ENCODE data around the gene CHST15. TPM values are rescaled to one million over a fixed set of nuclear protein-coding genes. Genes with fewer than 3 reads are reported as not detected.

The CHST15 gene
- total RNA-seq, 6 experiments from 2014 or later: 0.88 to 8.7 (median 1.1) TPM

DNA sequence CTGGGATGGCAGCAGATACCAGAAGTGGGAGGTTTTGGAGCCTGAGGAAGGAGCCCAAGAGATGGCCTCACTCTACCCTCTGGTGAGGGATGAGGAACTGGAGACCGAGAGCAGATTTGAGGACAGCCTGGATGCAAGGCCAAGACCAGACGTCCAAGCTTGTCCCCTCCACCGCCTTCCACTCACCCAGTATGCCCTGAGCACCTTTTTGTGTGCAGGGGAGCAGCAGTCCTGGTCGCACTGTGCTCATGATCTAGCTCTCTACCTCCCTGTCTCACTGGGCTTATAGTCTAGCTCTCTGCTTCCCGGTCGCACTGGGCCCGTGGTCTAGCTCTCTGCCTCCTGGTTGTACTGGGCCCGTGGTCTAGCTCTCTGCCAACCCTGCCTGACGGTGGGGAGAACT lies 33.6 kb upstream of the CHST15 start:
- no peak for DNase-seq
- Mint-ChIP-seq H3K27ac (no peak overlapping the region), H3K36me3 (ENCODE audit: low read depth) (no peaks in the 10 kb centered on the region), H3K4me3 (no peak overlapping the region), H3K27me3 (ENCODE audit: insufficient read depth) (peaks cover 3% of the 10 kb centered on the region; the same call in 1 of the 2 replicates), H3K4me1 (ENCODE audit: low read depth) (0 out of 2 replicates have a peak, but pooled peaks cover 15% of the 10 kb centered on the region), H3K9me3 (no peaks in the 10 kb centered on the region; the same call in 1 of the 2 replicates)
- TF ChIP-seq, protein P1, sequence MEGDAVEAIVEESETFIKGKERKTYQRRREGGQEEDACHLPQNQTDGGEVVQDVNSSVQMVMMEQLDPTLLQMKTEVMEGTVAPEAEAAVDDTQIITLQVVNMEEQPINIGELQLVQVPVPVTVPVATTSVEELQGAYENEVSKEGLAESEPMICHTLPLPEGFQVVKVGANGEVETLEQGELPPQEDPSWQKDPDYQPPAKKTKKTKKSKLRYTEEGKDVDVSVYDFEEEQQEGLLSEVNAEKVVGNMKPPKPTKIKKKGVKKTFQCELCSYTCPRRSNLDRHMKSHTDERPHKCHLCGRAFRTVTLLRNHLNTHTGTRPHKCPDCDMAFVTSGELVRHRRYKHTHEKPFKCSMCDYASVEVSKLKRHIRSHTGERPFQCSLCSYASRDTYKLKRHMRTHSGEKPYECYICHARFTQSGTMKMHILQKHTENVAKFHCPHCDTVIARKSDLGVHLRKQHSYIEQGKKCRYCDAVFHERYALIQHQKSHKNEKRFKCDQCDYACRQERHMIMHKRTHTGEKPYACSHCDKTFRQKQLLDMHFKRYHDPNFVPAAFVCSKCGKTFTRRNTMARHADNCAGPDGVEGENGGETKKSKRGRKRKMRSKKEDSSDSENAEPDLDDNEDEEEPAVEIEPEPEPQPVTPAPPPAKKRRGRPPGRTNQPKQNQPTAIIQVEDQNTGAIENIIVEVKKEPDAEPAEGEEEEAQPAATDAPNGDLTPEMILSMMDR (IDR thresholded peaks at IDR 0.05): no peak

DNA sequence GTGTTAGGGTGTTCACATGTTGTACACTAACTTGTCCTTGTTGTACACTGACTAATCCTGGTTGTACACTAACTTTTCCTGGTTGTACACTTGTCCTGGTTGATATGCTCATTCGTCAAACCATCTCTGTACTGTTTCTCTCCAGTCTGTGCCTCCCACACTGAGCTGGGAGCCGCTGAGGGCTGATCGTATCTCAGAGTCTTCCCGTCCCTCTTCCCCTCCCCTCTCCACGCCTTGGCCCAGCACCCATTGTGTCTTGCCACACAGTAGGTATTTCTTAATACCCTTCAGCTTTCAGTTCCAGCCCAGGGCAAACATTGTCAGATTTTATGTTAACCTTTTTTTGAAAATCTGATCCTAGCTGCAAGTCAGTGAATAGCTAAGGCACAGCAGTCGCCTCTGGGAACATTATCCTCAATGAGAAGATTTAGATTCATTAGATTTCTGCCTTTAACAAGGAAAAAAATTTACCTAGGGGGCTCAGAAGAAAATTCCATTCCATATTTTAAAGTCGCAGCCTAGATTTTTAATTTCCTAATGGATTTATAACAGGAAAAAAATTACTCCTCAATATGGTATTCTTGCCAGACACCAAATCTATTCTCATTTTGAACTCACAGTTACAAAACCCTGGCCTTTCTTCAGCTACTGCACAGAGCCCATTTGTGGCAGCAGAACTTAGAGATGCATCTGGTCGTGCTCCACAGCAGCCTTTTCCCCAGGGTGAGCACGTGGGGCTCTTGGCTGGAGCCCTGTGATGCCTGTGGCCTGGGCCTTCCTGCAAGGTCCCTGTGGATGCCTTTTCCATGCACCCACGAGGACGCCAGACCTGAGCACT lies 33.0 kb upstream of the CHST15 start:
- Mint-ChIP-seq H3K27ac (no peak overlapping the region), H3K36me3 (ENCODE audit: low read depth) (no peaks in the 10 kb centered on the region), H3K4me1 (ENCODE audit: low read depth) (0 out of 2 replicates have a peak, but pooled peaks cover 15% of the 10 kb centered on the region), H3K27me3 (ENCODE audit: insufficient read depth) (peaks cover 3% of the 10 kb centered on the region; the same call in 1 of the 2 replicates), H3K9me3 (no peaks in the 10 kb centered on the region; the same call in 1 of the 2 replicates), H3K4me3 (no peak overlapping the region)
- TF ChIP-seq, protein P1 (IDR thresholded peaks at IDR 0.05): no peak
- DNase-seq: no peak

DNA sequence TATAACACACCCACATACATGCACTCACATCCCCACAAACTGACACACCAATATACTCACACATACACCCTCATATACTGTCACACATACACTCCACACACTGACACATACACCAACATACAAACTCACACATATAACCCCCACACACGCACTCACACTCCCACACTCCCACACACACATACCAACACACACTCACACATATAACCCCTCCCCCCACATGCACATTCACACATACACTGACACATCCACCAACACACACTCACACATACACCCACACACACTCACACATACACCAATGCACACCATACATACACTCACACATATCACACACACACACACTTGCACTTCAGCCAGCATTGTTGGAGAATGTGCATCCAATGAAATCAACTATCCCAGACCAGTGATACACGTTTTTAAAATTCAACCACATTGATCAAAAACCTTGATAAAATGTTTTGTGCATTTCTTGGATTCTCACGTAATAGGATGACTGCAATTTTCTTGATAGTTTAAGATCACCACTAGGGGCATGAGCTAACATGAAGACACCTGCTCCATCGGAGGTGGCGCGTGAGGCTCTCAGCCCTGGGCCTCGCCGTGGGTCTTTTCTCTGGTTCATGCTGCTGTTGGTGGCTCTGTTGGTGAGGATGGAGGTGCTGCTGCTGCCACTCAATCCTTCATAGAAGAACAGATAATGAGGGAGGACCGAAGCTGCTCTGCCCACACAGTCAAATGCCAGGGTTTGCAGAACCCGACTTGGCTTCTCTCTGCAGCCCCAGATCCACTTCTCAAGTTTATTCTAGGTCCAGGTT lies 32.1 kb upstream of the CHST15 start:
- Mint-ChIP-seq H3K27ac (no peak overlapping the region), H3K4me3 (no peak overlapping the region), H3K27me3 (ENCODE audit: insufficient read depth) (no peaks in the 10 kb centered on the region), H3K9me3 (no peaks in the 10 kb centered on the region; the same call in 1 of the 2 replicates), H3K4me1 (ENCODE audit: low read depth) (0 out of 2 replicates have a peak, but pooled peaks cover 15% of the 10 kb centered on the region), H3K36me3 (ENCODE audit: low read depth) (no peaks in the 10 kb centered on the region)
- DNase-seq: peak; percentile 88
- TF ChIP-seq, protein P1 (IDR thresholded peaks at IDR 0.05): peak; percentile 76

DNA sequence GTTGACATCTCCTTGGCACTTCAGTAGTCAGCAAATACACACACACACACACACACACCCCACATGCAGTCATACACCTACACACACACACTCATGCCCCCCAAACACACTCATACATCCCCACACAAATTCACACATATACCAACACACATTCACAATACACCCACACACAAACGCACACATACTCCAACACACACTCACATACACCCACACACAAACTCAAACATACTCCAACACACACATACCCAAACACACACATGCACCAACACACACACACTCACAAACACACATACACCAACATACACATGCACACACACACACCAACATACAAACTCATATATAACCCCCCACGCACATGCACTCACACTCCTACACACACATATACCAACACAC lies 31.4 kb upstream of the CHST15 start:
- Mint-ChIP-seq H3K27ac (no peak overlapping the region), H3K4me1 (ENCODE audit: low read depth) (0 out of 2 replicates have a peak, but pooled peaks cover 15% of the 10 kb centered on the region), H3K36me3 (ENCODE audit: low read depth) (no peaks in the 10 kb centered on the region), H3K9me3 (no peaks in the 10 kb centered on the region; the same call in 1 of the 2 replicates), H3K27me3 (ENCODE audit: insufficient read depth) (no peaks in the 10 kb centered on the region), H3K4me3 (no peak overlapping the region)
- TF ChIP-seq, protein P1 (IDR thresholded peaks at IDR 0.05): no peak
- DNase-seq: no peak

DNA sequence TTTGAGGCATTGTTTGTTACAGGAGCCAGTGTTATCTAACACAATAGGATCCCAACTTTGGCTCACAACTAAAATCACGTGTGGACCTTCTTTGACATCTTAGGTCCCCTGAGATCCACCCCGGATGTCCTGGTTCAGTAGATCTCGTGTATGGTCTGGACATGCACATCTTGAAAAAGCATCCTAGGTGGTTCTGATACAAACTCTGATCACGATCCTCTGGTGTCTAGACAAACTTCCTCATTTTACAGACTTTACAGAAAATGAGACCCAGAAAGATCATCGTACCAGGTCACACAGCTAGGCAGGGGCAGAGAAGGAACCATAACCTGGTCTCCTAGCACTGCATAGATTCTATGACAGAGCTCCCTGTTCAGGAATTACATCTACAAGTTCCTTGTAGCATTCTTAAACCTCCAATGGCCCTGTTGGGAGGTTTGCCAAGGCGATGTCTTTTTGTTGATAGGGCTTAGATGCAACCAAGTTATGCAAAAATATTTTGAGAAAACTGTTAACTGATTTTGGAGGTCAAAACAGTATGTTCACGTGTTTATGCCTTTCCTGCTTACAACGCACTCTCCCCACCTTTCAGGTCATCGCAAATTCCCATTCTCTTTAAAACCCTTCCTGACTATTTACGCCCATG lies 30.8 kb upstream of the CHST15 start:
- Mint-ChIP-seq H3K27ac (no peak overlapping the region; the same call in 1 of the 2 replicates), H3K4me1 (ENCODE audit: low read depth) (0 out of 2 replicates have a peak, but pooled peaks cover 15% of the 10 kb centered on the region), H3K27me3 (ENCODE audit: insufficient read depth) (no peaks in the 10 kb centered on the region), H3K4me3 (no peak overlapping the region), H3K36me3 (ENCODE audit: low read depth) (no peaks in the 10 kb centered on the region), H3K9me3 (no peaks in the 10 kb centered on the region; the same call in 1 of the 2 replicates)
- TF ChIP-seq, protein P1 (IDR thresholded peaks at IDR 0.05): no peak
- no peak for DNase-seq

Measured in HFFc6 (cell line).